ENCODE data around the gene GRID1. TPM values are rescaled to one million over a fixed set of nuclear protein-coding genes. Genes with fewer than 3 reads are reported as not detected.

The GRID1 gene
- total and polyA plus RNA-seq, 10 of the 15 experiments (the other 5 are each of a cell fraction or from before 2014, with no cell fraction given) = 0.04 to 0.62 (median 0.08) TPM; not detected in 5

DNA sequence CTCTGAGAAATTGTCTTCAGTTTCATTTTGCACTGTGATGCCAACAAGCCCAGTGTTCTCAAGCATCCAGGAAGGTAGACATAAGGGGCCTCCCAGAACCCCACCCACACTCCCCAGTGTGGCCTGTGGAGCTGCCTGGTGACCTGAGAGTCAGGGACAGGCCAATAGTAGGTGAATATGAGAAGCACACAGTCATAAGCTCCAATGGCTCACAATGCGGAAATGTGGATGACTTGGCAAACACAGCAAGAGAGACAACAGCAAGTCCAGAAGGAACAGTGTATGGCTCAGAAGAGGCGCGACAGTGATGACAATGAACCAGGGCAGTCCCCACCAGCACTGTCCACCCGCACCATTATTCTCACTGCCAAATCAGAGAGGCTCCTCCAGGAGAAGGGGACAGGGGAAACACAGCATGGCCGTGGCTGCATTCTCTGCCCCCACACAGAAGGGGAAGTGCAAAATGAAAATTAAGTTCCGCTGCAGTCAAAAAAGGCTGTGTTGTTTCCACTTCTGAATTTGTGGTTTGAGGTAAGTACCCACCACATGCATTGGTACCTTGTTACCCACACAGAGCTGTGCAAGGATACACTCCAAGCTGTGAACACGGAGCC, 419.8 kb downstream of the GRID1 start (continued):
- TF ChIP-seq, protein P1, sequence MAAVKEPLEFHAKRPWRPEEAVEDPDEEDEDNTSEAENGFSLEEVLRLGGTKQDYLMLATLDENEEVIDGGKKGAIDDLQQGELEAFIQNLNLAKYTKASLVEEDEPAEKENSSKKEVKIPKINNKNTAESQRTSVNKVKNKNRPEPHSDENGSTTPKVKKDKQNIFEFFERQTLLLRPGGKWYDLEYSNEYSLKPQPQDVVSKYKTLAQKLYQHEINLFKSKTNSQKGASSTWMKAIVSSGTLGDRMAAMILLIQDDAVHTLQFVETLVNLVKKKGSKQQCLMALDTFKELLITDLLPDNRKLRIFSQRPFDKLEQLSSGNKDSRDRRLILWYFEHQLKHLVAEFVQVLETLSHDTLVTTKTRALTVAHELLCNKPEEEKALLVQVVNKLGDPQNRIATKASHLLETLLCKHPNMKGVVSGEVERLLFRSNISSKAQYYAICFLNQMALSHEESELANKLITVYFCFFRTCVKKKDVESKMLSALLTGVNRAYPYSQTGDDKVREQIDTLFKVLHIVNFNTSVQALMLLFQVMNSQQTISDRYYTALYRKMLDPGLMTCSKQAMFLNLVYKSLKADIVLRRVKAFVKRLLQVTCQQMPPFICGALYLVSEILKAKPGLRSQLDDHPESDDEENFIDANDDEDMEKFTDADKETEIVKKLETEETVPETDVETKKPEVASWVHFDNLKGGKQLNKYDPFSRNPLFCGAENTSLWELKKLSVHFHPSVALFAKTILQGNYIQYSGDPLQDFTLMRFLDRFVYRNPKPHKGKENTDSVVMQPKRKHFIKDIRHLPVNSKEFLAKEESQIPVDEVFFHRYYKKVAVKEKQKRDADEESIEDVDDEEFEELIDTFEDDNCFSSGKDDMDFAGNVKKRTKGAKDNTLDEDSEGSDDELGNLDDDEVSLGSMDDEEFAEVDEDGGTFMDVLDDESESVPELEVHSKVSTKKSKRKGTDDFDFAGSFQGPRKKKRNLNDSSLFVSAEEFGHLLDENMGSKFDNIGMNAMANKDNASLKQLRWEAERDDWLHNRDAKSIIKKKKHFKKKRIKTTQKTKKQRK (IDR thresholded peaks at IDR 0.05; ENCODE audit: low read depth, low read length) = no peak
- TF ChIP-seq GABPA (IDR thresholded peaks at IDR 0.05; ENCODE audit: low read depth) (0 out of 2 replicates have a peak, but pooled peaks have one; percentile 14), SMC3 (IDR thresholded peaks at IDR 0.05; ENCODE audit: borderline replicate concordance, low read length) (no peak), PAX5 (IDR thresholded peaks at IDR 0.05; ENCODE audit: borderline replicate concordance, low read depth, low read length) (peak; percentile 24; the same call in 1 of the 2 replicates), JUNB (IDR thresholded peaks at IDR 0.05) (no peak), SIX5 (IDR thresholded peaks at IDR 0.05; ENCODE audit: low read depth, low read length, severe bottlenecking) (no peak), PRDM15 (CRISPR knock-in tag; IDR thresholded peaks at IDR 0.05) (no peak), EP300 (IDR thresholded peaks at IDR 0.05; ENCODE audit: borderline replicate concordance in 1 of 2, control insufficient read depth in 1 of 2, low read depth in 2 of 2, low read length in 2 of 2) (peak in 1 of 2 experiments; percentile 48; a peak in 1 of 4 replicates), MYB (IDR thresholded peaks at IDR 0.05; ENCODE audit: borderline replicate concordance, low read depth, low read length) (no peak), NR2C1 (IDR thresholded peaks at IDR 0.05) (no peak), HCFC1 (IDR thresholded peaks at IDR 0.05; ENCODE audit: low read length) (no peak), SIN3A (IDR thresholded peaks at IDR 0.05; ENCODE audit: low read depth, low read length) (no peak), ZNF207 (IDR thresholded peaks at IDR 0.05; ENCODE audit: borderline replicate concordance) (no peak), EGR1 (IDR thresholded peaks at IDR 0.05; ENCODE audit: borderline replicate concordance in 1 of 2, low read depth in 2 of 2, low read length in 2 of 2) (0 out of 3 replicates have a peak, but pooled peaks of 1 of the 2 experiments have one; percentile 16)
- TF ChIP-seq, protein P2, sequence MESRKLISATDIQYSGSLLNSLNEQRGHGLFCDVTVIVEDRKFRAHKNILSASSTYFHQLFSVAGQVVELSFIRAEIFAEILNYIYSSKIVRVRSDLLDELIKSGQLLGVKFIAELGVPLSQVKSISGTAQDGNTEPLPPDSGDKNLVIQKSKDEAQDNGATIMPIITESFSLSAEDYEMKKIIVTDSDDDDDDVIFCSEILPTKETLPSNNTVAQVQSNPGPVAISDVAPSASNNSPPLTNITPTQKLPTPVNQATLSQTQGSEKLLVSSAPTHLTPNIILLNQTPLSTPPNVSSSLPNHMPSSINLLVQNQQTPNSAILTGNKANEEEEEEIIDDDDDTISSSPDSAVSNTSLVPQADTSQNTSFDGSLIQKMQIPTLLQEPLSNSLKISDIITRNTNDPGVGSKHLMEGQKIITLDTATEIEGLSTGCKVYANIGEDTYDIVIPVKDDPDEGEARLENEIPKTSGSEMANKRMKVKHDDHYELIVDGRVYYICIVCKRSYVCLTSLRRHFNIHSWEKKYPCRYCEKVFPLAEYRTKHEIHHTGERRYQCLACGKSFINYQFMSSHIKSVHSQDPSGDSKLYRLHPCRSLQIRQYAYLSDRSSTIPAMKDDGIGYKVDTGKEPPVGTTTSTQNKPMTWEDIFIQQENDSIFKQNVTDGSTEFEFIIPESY (IDR thresholded peaks at IDR 0.05) = no peak
- TF ChIP-seq, protein P3, sequence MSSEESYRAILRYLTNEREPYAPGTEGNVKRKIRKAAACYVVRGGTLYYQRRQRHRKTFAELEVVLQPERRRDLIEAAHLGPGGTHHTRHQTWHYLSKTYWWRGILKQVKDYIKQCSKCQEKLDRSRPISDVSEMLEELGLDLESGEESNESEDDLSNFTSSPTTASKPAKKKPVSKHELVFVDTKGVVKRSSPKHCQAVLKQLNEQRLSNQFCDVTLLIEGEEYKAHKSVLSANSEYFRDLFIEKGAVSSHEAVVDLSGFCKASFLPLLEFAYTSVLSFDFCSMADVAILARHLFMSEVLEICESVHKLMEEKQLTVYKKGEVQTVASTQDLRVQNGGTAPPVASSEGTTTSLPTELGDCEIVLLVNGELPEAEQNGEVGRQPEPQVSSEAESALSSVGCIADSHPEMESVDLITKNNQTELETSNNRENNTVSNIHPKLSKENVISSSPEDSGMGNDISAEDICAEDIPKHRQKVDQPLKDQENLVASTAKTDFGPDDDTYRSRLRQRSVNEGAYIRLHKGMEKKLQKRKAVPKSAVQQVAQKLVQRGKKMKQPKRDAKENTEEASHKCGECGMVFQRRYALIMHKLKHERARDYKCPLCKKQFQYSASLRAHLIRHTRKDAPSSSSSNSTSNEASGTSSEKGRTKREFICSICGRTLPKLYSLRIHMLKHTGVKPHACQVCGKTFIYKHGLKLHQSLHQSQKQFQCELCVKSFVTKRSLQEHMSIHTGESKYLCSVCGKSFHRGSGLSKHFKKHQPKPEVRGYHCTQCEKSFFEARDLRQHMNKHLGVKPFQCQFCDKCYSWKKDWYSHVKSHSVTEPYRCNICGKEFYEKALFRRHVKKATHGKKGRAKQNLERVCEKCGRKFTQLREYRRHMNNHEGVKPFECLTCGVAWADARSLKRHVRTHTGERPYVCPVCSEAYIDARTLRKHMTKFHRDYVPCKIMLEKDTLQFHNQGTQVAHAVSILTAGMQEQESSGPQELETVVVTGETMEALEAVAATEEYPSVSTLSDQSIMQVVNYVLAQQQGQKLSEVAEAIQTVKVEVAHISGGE (CRISPR knock-in tag; IDR thresholded peaks at IDR 0.05) = no peak
